Caco-2 (cell line): ENCODE data around the gene TMTC2. TPM values are rescaled to one million over a fixed set of nuclear protein-coding genes. Genes with fewer than 3 reads are reported as not detected.

Experiments used
- BruUV-seq: library from RNA; stranded (reverse); fragments of 400-500 nt; replicated peaks from 2 replicates; lab custom pipeline; 2021; lab: Mats Ljungman, UMichigan
- CTCF ChIA-PET: fragments of 300-600 bp; sonication (Branson Sonifier 250); formaldehyde crosslinking; loops from one replicate; lab custom pipeline; 2022; ENCODE audit warnings: antibody characterized with exemption; lab: Charles Lee
- POLR2A ChIA-PET: fragments of 300-600 bp; sonication (Branson Sonifier 250); formaldehyde crosslinking; loops from one replicate; lab custom pipeline; 2022; ENCODE audit warnings: antibody characterized with exemption; lab: Charles Lee
- DNase-seq, 2 experiments: peaks; one replicate each; pipeline versions ENCODE4 v3.0.0 to v3.0.0-alpha.2; 2020 to 2022
- H3K27me3 ChIP-seq: replicated peaks from 2 replicates; pipeline ENCODE4 v1.6.0; 2011; ENCODE audit warnings: low read length; ENCODE audit not compliant: control insufficient read depth, insufficient read depth
- H3K36me3 ChIP-seq: 2 replicates; pipeline ENCODE4 v1.5.1; 2011; ENCODE audit warnings: low read length; ENCODE audit not compliant: control insufficient read depth, insufficient read depth
- H3K4me1 ChIP-seq: fragments of 250-450 bp; sonication (Bioruptor Pico); 2 replicates; pipeline ENCODE4 v1.5.1; 2020; ENCODE audit warnings: mild to moderate bottlenecking
- H3K4me3 ChIP-seq: 2 replicates; pipeline ENCODE4 v1.5.1; 2011; ENCODE audit warnings: low read depth, mild to moderate bottlenecking, control low read depth, low read length
- H3K9me3 ChIP-seq: fragments of 250-450 bp; sonication (Bioruptor Pico); 2 replicates; pipeline ENCODE4 v1.5.1; 2020; ENCODE audit warnings: mild to moderate bottlenecking, moderate library complexity
- H3K27ac Mint-ChIP-seq: one replicate; pipeline ENCODE4 v1.8.0; 2022; ENCODE audit warnings: mixed read lengths; ENCODE audit not compliant: unreplicated experiment
- H3K27me3 Mint-ChIP-seq: one replicate; pipeline ENCODE4 v1.8.0; 2022; ENCODE audit warnings: mixed read lengths; ENCODE audit not compliant: insufficient read depth, unreplicated experiment
- H3K36me3 Mint-ChIP-seq: one replicate; pipeline ENCODE4 v1.8.0; 2022; ENCODE audit warnings: mild to moderate bottlenecking, mixed read lengths; ENCODE audit not compliant: insufficient read depth, unreplicated experiment
- H3K4me1 Mint-ChIP-seq: one replicate; pipeline ENCODE4 v1.8.0; 2022; ENCODE audit warnings: low read depth, mixed read lengths; ENCODE audit not compliant: unreplicated experiment
- H3K4me3 Mint-ChIP-seq: one replicate; pipeline ENCODE4 v1.8.0; 2022; ENCODE audit warnings: mild to moderate bottlenecking, moderate library complexity, mixed read lengths; ENCODE audit not compliant: unreplicated experiment
- H3K9me3 Mint-ChIP-seq: one replicate; pipeline ENCODE4 v1.8.0; 2022; ENCODE audit warnings: mixed read lengths; ENCODE audit not compliant: unreplicated experiment
- CTCF ChIP-seq, 2 experiments: fragments of 200-600 bp in 1 of 2; IDR thresholded peaks; 1 replicate in 1 of 2; 2 replicates in 1 of 2; pipeline versions ENCODE4 v1.5.1 to v1.8.0; 2011 to 2022; ENCODE audit warnings: antibody characterized with exemption in 1 of 2, control low read depth in 1 of 2, inconsistent platforms in 1 of 2, low read depth in 1 of 2, low read length in 1 of 2, mild to moderate bottlenecking in 1 of 2, moderate library complexity in 1 of 2; ENCODE audit not compliant: insufficient read depth in 1 of 2, severe bottlenecking in 1 of 2, unreplicated experiment in 1 of 2
- intact Hi-C: fragments of 100-400 bp; cut with micrococcal nuclease; formaldehyde crosslinking; loops from one replicate; pipeline ENCODE4 v1.10.0; 2022; ENCODE audit not compliant: unreplicated experiment
- total RNA-seq: library from RNA; stranded (reverse); gene quantifications from 2 replicates; pipeline ENCODE4 v1.2.3, GENCODE V29; 2022

TMTC2 gene
- total RNA-seq, 1 experiment from 2014 or later, result 2.2 TPM

GRCh38 chr12:83083616-83084015, 396.9 kb downstream of the TMTC2 start:
- H3K9me3 ChIP-seq, result no peaks in the 10 kb centered on the region
- no peaks in the 10 kb centered on the region for H3K36me3 Mint-ChIP-seq
- H3K36me3 ChIP-seq, result no peaks in the 10 kb centered on the region
- no peak for TF ChIP-seq CTCF (IDR thresholded peaks at IDR 0.05; ENCODE audit: insufficient read depth in 1 of 2, low read depth in 1 of 2, low read length in 1 of 2, severe bottlenecking in 1 of 2, unreplicated experiment in 1 of 2)
- H3K4me1 Mint-ChIP-seq, result no peaks in the 10 kb centered on the region
- ChIA-PET CTCF (no interaction called here), POLR2A (no interaction called here)
- BruUV-seq, result no TSS peak
- H3K27me3 ChIP-seq, result no peaks in the 10 kb centered on the region
- no peaks in the 10 kb centered on the region for H3K27me3 Mint-ChIP-seq
- H3K27ac Mint-ChIP-seq, result no peak overlapping the region
- DNase-seq, result no peak
- H3K4me1 ChIP-seq, result no peaks in the 10 kb centered on the region
- H3K9me3 Mint-ChIP-seq, result no peaks in the 10 kb centered on the region
- no peak overlapping the region for H3K4me3 Mint-ChIP-seq
- intact Hi-C loops, result loop anchor here (10.0 kb wide), 1 partner anchor 189 kb away; no protein-coding TSS in a partner anchor
- no peak overlapping the region for H3K4me3 ChIP-seq

- no peaks in the 10 kb centered on the region for H3K9me3 Mint-ChIP-seq
- no peaks in the 10 kb centered on the region for H3K27me3 Mint-ChIP-seq
- DNase-seq, result no peak
- intact Hi-C loops, result loop anchor here (10.0 kb wide), 1 partner anchor 190 kb away; no protein-coding TSS in a partner anchor
- H3K4me3 ChIP-seq, result no peak overlapping the region
- TF ChIP-seq CTCF (IDR thresholded peaks at IDR 0.05; ENCODE audit: insufficient read depth in 1 of 2, low read depth in 1 of 2, low read length in 1 of 2, severe bottlenecking in 1 of 2, unreplicated experiment in 1 of 2), result no peak
- no peak overlapping the region for H3K27ac Mint-ChIP-seq
- no peaks in the 10 kb centered on the region for H3K27me3 ChIP-seq
- BruUV-seq, result no TSS peak
- CTCF ChIA-PET, result no interaction called here
- H3K4me1 Mint-ChIP-seq, result no peaks in the 10 kb centered on the region
- H3K9me3 ChIP-seq, result no peaks in the 10 kb centered on the region
- H3K36me3 ChIP-seq, result no peaks in the 10 kb centered on the region
- no peak overlapping the region for H3K4me3 Mint-ChIP-seq
- no peaks in the 10 kb centered on the region for H3K4me1 ChIP-seq
- POLR2A ChIA-PET, result no interaction called here
- H3K36me3 Mint-ChIP-seq, result no peaks in the 10 kb centered on the region
Observed at GRCh38 chr12:83084516-83085234, 398.0 kb downstream of the TMTC2 start.

- no peaks in the 10 kb centered on the region for H3K9me3 Mint-ChIP-seq
- ChIA-PET POLR2A (no interaction called here), CTCF (no interaction called here)
- H3K4me1 ChIP-seq, result no peaks in the 10 kb centered on the region
- no peak overlapping the region for H3K27ac Mint-ChIP-seq
- H3K4me1 Mint-ChIP-seq, result no peaks in the 10 kb centered on the region
- no peak overlapping the region for H3K4me3 ChIP-seq
- TF ChIP-seq CTCF (IDR thresholded peaks at IDR 0.05; ENCODE audit: insufficient read depth in 1 of 2, low read depth in 1 of 2, low read length in 1 of 2, severe bottlenecking in 1 of 2, unreplicated experiment in 1 of 2), result no peak
- H3K9me3 ChIP-seq, result no peaks in the 10 kb centered on the region
- intact Hi-C loops, result loop anchor here (10.0 kb wide), 1 partner anchor 191 kb away; no protein-coding TSS in a partner anchor
- BruUV-seq, result no TSS peak
- no peaks in the 10 kb centered on the region for H3K36me3 Mint-ChIP-seq
- no peaks in the 10 kb centered on the region for H3K27me3 ChIP-seq
- DNase-seq, result no peak
- H3K4me3 Mint-ChIP-seq, result no peak overlapping the region
- no peaks in the 10 kb centered on the region for H3K36me3 ChIP-seq
- no peaks in the 10 kb centered on the region for H3K27me3 Mint-ChIP-seq
Observed at GRCh38 chr12:83086023-83086422, 399.3 kb downstream of the TMTC2 start.
